GM18858 (cell line): ENCODE data around the gene PTPRA.
A peak's percentile ranks its signal among the peaks of the same experiment; 100 is the strongest.

ENCODE experiments used
- ATAC-seq: cut with Tn5 transposase; IDR thresholded peaks from one replicate; pipeline ENCODE4 v1.9.1; 2021; ENCODE audit not compliant: unreplicated experiment

Gene PTPRA

DNA sequence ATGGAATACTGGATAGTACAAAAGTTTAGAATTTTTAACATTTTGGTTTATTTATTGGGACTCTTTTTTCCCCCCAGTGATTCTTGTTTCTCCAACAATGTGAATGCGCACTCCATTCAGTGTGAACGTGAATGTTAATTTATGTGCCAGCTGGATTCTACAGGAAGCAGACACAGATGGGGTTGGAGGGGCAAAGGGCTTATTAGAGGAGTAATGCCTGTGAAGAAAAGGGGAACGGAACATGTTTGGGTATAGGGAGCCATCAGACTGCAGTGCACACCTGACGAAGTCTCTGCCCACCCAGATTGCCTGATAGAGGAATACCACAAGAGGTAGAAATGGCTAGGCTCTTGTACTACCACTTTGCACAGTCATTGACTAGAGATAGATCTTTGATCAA is 48.2 kb downstream of the PTPRA start:
- no peak for ATAC-seq

DNA sequence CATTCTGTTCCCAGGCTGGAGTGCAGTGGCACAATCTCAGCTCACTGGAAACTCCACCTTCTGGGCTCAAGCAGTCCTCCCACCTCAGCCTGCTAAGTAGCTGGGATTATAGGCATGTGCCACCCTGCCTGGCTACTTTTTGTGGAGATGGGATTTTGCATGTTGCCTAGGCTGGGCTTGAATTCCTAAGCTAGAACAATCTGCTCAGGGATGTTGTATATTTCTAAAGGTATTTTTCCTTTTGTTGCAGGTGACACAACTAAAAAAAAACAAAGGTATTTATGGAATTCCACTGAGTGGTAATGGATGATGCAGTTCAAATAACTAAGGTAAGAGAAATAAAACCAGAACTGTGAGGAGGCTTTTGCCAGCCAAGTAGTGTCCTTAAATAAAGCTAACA is 49.7 kb downstream of the PTPRA start:
- no peak for ATAC-seq

DNA sequence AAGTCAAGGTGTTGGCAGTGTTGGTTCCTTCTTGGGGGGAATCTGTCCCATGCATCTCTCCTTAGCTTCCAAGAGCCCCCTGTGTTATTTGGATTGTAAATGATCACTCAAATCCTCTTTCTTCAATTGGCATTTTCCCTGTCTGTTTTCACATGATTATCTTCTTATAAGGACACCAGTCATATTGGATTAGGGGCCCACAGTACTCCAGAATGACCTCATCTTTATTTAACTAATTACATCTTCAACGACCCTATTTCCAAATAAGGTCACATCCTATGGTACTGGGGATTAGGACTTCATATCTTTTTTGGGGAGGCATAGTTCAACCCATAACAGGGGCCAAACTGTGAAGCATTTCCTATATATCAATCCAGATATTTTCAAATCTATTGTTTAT is 57.3 kb downstream of the PTPRA start:
- ATAC-seq, result no peak

DNA sequence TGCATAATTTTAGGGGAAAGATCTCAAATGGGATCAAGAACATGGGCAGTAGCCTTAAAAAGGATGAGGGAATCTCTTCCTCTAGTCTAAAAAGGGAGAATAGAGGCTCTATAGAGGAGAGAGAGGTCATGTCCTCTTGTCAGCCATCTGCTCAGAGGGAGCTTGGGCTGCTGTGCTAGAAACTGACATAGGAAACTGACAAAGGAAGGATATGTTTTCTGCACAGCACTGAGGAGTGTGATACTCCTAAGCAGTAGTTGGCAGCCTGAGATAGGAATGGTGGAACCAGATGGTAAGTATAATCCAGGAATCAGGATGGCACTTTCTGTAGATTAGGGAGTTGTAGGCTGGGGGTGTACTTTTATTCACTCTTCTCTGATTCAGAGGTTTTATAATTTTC is 59.2 kb downstream of the PTPRA start:
- no peak for ATAC-seq

DNA sequence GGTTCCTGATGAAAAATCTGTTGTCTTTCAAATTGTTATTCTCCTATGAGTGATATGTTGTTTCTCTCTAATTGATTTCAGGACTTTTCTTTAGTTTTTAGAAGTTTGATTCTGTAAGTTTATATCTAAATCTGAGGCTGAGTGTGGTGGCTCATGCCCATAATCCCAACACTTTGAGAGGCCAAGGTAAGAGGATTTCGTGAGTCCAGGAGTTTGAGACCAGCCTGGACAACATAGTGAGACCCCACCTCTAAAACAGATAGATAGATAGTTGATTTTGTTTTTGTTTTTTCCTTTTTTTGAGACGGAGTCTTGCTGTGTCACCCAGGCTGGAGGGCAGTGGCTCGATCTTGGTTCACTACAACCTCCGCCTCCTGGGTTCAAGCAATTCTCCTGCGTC is 64.6 kb downstream of the PTPRA start:
- ATAC-seq, result no peak

DNA sequence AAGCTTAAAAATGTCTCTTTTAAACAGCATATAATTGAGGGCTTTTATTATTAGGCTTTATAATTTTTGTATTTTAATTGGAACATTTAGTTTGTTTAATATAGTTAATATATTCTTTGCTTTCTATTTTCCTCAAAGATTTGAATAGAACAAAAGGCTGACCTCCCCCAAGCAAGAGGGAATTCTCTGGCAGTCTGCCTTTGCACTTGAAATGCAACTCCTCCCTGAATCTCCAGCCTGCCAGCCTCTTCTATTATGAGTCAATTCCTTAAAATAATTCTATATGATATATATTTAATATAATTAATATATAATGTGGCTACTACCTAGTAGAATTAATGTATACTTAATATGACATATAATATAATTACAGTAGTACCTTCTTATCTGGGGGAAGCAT is 69.2 kb downstream of the PTPRA start:
- no peak for ATAC-seq

DNA sequence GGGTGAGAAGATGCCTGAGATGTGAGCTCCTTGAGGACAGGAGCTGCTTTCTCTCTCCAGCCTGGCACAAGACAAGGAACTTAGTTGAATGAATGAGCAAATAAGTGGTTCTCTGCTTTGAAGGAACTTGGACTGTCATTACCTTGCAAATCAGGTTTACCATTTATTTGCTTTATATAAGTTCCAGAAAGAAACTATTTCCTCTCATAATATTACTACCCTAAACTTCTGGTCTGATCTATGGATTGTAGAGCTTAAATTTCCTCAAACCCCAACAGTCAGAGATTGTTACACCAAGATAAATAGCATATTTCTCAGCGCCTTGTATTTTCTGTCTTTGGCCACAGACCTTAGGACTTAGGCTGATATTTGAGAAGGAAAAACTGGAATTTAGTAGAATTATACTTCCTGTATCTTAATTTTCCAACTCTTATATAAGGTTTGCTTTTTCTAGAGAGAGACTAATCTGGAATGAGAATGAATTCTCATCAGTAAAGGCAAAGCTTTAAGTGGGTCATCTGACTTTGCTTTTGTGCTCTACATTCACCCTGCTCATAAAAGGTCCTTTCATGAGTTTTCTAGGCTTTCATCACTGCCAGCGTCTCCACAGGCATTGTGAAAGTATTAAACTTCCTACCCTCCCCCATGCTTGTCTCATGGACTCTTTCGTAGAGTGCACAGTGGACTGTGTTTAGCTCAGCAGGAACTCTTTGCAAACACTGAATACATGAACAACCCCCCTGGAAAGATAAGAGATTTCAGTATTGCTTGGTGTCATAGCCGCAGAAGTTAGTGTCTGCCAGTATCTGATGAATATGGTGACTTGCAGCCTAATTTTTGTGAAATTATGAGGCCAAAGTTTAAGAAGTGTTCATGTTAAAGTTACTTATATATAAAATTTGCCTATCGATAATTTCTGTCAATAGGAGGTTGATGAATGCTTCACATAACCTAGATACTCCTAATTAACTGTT is 74.0 kb downstream of the PTPRA start:
- ATAC-seq, result no peak

DNA sequence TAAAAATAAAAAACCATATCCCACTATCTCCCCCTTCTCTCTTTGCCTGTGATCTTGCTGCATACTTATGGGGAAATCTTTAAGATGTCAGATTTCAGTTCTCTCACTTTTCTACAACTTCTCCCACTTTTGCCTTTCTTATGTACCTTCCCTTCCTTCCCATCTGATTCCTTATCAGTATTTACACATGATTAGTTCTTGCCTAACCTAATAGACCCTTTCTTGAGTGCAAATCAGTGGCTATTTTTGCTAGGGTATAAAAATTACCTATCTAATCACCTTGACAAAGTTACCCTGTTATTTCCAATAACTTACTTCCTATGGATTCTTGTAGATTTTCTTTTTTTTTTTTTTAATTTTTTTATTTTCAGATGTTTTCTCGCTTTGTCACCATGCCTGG is 75.7 kb downstream of the PTPRA start:
- no peak for ATAC-seq

DNA sequence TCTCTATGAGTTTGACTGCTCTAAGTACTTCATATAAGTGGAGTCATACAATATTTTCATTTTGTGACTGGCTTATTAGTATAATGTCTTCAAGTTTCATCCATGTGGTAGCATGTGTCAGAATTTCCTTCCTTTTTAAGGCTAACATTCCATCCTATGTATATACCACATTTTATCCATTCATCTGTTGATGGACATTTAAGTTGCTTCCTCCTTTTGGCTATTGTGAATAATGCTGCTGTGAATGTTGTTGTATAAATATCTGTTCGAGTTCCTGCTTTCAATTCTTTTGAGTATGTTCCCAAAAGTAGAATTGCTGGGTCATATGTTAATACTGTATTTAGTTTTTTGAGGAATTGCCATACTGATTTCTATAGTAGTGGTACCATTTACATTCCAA is 79.5 kb downstream of the PTPRA start:
- no peak for ATAC-seq

DNA sequence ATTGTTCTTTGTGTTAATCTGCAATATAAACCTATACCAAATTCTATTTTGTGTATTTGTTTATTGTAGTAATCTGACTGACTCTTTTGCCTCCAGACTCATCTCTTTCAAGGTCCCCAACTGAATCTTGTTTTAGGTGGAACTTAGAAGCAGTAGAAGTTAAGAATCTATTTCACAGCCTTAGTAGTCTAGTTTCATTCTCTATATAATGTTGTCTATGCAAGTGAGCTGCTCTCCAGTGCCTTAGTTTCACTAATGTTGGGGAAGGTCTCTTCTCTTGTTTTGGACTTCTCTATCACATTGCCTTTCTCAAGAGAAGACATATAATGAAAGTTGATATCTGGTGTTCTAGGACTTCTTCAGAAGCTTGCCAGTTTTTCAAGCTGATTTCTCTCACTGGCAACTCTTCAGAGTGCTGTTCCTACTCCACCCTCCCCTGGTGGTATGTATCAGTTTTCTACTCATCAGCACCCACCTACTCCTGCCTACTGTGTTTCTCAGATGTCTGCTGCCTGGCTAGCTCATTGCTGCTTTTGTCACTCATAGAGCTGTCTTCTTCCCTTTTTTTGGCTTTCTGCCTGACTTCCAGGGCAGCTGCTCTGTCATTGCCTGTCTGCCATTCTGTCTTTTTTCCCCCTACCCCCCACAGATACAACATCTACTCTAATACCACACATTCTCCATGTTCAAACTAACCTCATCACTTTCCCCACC is 82.1 kb downstream of the PTPRA start:
- no peak for ATAC-seq

DNA sequence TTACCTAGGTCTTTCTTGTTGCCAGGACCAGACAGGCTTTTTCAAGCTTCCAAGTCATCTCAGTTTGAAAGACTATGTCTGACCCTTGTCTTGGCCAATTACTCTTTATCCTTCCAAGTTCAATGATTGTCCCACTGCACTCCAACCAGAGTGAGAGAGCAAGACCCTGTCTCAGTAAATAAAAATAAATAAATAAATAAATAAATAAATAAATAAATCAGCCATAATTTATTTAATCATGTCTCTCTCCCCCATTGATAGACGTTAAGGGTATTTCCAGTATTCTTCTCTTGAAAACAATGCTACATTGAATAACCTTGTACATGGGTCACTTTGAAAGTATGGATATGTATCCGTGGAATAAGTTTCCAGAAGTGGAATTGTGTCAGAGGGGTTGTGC is 83.2 kb downstream of the PTPRA start:
- ATAC-seq, result no peak

DNA sequence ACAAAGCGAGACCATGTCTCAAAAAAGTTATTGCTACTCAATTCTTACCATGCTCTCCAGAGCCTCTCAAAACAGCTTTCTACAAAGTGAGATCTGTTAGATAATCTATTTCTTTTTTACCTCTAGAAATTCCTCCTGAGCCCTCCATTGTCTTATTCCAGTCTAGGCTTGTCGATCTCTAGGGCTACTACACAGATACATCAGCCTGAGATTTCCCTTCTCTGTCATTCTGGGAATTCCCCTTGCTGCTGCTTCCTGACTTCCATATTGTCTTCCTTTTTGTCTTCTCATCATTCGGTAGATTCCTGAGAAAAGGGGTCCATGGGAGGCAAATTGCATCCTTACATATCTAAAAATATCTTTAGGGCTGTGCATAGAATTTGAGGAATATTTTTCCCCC is 94.6 kb downstream of the PTPRA start:
- no peak for ATAC-seq

DNA sequence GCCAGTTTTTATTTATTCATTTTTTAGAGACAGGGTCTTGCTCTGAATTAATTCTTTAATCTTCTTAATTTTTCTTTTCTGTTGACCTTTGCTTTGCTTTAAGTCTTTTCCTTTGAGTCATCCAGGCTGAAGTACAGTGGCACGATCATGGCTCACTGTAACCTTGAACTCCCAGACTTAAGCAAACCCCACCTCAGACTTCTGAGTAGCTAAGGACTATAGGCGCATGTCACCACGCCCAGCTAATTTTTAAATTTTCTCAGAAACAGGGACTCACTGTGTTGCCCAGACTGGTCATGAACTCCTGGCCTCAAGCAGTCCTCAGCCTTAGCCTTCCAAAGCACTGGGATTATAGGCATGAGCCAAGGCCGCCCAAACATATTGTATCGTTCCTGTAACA is 98.8 kb downstream of the PTPRA start:
- no peak for ATAC-seq

DNA sequence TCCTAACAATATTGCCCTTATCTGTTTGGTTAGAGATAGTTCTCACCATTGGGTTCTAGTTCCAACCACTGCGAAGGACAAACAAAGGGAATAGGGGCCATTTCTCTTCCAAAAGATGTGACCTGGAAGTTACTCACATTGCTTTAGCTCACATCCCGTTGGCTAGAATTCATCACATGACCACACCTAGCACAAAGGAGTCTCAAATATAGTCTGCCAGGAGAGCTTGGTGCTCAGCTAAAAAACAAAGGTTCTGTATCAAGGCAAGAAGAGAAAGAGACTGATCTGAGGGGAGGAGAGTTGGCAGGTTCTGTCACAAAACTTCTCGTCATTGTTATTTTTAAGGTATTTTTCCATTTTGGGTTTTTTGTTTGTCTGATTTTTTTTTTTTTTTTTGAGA is 100.3 kb downstream of the PTPRA start:
- ATAC-seq, result no peak

DNA sequence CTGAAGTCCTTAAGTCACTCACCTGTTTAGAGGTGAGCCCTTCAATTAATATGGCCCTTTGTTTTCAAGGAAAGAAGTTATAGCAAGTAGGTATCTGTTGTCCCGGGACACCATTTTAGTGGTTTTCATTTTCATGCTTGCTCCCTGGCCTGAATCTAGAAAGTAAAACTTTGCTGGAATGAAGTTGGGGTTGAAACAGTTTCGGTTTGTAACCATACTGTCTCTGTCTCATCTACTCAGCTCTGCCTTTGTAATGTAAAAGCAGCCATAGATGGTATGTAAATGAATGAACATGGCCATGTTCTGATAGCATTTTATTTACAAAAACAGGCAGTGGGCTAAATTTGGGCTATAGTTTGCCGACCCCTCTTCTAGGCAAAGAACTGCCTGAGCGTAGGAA is 105.2 kb downstream of the PTPRA start:
- ATAC-seq, result no peak

DNA sequence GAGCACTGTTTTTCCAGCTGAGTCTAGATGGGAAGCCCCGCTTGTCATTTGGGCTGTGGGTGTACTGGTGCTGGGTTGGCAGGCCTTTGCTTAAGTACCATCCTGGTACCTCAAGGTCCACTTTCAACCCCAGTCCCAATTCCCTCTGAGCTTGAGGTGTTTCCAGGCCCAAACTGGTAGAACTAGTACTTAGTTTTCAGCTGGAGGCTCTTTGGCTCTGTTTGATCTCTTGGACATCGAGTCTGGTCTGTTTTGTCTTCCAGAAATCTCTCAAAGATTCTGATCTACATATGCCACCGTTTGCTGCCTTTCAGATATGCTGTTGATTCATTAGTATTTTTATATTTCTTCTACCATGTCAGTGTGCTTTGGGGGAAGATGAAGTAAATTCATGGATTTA is 108.4 kb downstream of the PTPRA start:
- no peak for ATAC-seq

DNA sequence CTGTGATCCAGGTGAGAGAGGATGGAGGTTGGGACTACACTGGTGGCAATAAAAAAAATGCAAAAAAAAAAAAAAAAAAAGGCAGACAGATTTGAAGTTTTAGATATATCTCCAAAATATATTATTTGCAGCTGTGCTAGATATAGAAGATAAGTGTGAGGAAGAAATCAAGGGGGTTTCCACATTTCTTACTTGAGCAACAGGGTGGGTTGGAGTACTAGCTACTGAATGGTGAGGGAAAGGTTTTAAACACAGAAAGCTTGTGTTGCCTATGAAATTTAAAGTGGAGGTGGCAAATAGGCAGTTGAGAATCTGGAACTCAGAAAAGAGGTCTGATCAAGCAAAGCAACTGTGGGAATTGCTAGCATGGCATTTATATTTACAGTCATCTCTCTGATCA is 110.2 kb downstream of the PTPRA start:
- ATAC-seq, result no peak

DNA sequence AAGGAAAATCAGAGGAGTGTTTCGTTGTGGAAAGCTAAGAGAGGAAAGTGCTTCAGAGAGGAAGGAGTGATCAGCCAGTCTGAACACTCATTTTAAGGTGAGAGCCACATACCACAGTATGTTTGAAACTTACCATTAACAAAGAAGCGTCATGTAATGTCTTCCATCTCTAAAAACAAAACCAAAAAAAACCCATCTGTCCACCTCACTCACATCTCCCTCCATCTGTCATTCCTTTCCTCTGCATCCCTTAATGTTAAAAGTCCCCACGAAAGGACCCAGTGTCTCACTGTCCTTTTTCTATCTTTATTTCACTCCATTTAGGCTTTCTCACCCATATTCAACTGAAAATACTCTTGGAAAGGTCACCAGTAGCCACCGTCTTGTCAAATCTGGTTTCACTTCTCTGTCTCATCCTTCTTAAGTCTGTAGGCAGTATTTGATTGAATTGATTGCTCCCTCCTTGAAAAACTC is 110.8 kb downstream of the PTPRA start:
- peak; percentile 56 for ATAC-seq

DNA sequence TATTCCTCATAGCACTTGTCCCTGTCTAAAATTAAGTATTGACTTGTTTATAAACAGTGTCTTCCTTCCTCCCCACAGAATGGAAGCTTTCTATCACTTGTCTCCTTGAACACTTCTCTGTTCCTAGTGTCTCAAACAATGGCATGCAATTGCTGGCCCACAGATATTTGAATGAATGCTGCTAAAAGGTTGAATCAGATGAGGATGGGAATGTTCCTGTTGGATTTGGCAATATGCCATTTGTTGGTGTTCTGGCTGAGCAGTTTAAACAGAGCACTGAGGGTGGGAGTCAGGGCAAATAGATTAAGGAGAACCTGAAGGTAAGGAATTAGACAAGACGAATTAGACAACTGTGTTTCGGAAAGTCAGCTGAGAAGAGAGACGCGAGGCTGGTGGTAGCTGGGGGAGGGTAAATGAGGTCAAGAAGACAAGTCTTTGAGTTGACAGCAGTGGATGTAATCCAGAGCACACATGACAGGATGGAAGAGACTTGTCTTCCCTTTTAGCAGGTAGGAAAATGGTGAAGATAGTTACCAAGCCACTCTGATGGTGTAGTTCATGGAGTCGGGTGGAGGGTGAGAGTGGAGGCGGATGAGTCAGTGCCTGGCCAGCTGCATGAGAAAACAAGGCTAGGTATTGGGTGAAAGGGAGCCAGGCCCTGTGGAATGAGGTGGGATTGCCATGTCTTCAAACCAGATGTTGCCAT is 111.8 kb downstream of the PTPRA start:
- no peak for ATAC-seq

DNA sequence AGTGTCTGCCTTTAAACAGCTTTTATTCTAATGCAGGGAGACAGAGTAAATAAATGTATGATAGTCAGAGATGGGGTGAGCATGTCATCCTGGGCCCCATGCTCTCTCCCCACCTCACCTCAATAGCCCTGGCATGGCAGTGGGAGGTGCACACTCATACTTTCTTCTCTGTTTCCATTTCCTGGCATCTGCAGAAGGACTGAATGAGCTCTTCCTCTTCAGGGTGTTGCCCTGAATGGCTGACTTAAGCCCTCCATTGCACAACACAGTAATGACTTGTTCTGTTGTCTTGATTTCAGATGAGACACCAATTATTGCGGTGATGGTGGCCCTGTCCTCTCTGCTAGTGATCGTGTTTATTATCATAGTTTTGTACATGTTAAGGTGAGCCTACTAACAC is 113.2 kb downstream of the PTPRA start:
- ATAC-seq, result no peak

DNA sequence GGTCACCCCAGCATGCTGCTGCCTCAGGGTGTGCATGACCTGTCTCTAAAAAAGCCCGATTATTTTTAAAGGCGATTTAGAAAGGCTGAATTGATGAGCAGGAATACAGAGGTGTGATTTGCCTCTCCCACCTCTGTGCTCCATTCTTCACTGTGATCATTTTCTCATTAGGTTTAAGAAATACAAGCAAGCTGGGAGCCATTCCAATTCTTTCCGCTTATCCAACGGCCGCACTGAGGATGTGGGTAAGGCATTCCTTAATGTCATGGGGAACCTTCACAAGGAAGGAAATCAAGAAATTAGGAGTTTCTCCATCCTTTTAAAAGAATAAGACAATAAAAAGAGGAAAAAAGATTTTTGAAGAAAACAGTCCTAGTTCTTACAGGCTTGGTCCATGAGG is 114.6 kb downstream of the PTPRA start:
- no peak for ATAC-seq

DNA sequence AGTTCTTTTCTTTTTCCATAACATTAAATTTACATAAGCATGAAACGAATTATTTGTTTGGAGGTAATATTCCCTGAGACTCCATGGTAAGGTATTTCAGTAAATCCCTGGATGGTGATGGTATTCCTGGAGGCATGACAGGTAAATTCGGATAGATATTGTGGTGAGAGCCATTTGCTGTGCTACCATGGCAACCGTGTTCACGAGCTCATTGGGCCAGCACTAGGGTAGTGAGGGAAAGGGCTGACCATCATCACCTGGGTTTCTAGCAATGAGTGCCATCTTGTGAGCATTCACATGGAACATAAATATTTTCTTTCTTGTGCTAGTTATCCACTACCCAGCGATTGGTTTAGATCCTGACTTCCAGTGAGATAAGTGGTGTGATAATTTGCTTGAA is 118.3 kb downstream of the PTPRA start:
- no peak for ATAC-seq
